HG03196 (cell line): Measurements from ENCODE around the gene CST11.
"Not testable (repeated sequence)": the region's sequence is repeated elsewhere in the genome, so short reads cannot be mapped to it uniquely, and the experiment has no call there.

ENCODE experiments used
- ATAC-seq: cut with Tn5 transposase; IDR thresholded peaks from one replicate; pipeline ENCODE4 v1.9.1; 2021; ENCODE audit not compliant: unreplicated experiment

The CST11 gene

DNA sequence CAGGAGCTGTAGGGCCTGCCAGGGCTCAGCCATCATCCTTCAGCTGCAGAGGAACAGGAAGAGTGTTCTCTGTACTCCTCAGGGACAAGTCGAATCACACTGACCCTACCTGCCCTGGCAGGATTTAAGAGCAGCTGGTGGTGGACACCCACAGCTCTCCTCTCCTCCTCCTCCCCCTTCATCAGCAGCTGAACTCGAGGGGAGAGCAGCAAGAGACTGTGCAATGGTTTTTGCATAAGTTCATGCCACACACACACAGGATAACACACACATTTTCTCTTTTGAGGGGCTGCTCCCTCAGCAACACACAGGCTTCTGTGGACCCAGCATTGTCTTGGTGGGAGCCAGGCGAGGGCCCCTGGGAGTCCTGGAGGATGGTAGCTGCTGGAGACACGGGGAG, at the start of gene CST11:
TSS of gene CST11 (minus strand) at position 101 of the 400 bp plus-strand sequence. CDS start at position 36, 65 bp downstream.
- ATAC-seq, result no peak

DNA sequence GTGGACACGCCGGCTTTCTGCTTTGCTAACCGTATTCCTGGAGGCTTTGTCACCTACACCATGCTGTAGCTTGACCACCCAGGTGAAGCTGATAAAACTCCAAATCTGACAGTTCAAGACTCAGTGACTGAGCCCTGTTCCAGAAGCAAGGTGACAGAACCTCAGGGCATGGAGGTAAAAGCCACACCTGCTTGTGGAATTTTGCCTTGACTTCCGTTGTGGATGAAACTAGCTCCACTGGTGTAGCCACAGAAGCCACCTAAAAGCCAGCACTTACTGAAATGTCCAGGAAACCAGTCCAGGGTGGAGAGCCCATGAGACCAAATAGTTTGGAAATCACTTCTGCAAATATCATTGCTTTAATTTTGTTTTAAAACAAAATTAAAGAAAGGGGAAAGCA, 49.2 kb upstream of the CST11 start:
- no peak for ATAC-seq

DNA sequence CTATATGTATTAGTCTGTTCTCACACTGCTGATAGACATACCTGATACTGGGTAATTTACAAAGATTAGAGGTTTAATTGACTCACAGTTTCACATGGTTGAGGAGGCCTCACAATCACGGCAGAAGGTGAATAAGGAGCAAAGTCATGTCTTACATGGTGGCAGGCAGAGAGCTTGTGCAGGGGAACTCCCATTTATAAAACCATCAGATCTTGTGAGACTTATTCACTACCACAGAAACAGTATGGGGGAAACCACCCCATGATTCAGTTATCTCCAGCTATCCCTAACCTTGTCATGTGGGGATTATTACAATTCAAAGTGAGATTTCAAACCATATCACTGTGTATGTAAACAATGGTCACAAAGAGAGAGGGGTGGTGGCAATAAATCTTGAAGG, 44.9 kb upstream of the CST11 start:
- no peak for ATAC-seq

- ATAC-seq, result no peak
Measured at GRCh38 chr20:23493172-23493772, 40.6 kb upstream of the CST11 start.

GRCh38 chr20:23492292-23492691, 39.6 kb upstream of the CST11 start:
- ATAC-seq, result no peak

DNA sequence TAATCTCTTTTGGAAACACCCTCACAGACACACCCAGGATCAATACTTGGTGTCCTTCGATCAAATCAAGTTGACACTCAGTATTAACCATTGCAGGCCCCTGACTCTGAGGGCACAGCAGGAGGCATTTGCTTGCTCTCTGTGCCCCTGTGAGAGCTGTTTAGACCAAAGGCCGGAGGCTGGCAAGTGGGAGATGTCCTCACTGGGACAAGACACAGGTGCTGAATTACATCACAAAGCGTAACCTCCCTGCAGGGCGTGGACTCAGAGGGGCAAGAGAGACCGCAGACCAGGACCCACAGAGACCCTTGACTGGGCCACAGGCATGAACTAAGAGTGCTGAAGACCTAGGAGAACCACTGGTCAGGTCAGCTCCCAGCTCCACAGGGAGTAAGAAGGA, 38.1 kb upstream of the CST11 start, which contains the start of gene CST8:
TSS of gene CST8 (plus strand) at position 301 of the 400 bp plus-strand sequence. CDS start 551 bp downstream, outside the sequence.
- ATAC-seq, result no peak

DNA sequence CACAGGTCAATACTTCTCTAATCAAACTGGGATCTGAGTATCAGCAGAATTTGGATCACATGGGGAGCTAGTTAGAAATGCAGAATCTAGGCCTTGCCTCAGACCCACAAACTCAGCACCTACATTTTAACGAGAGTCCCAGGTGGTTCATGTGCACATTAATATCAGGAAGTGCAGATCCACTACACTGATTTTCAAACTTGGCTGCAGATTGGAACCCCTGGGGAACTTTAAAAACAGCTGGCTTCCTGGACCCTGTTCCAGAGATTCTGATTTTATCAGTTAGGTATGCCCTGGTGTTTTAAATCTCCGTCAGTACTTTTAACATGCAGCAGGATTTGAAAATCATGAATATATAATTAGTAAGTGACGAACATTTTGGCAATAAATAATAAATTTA, 36.3 kb upstream of the CST11 start:
- no peak for ATAC-seq

DNA sequence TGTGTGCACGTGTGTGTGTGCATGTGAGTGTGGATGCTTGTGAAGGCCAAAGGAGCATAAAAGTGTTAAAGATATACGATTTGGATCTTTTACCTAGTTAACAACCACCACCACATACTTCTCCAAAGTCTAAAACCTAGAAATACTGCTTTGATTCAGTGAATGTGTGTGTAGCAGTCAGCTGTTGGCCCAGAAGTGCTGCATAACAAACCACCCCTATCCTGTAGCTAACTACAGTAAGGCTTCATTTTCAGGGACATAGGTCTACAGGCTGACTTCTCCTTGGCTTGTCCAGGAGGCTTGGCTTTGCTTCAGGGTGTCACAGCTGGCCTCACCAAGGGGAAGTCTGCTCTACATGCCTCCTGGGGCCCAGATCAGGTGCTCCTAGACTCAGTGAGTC, 35.8 kb upstream of the CST11 start:
- no peak for ATAC-seq

GRCh38 chr20:23484081-23484480, 31.4 kb upstream of the CST11 start:
- no peak for ATAC-seq

- ATAC-seq, result no peak
Measured at GRCh38 chr20:23482138-23482537, 29.5 kb upstream of the CST11 start.

- no peak for ATAC-seq
Measured at GRCh38 chr20:23479043-23479442, 26.4 kb upstream of the CST11 start.

GRCh38 chr20:23477223-23477622, 24.5 kb upstream of the CST11 start:
- no peak for ATAC-seq

DNA sequence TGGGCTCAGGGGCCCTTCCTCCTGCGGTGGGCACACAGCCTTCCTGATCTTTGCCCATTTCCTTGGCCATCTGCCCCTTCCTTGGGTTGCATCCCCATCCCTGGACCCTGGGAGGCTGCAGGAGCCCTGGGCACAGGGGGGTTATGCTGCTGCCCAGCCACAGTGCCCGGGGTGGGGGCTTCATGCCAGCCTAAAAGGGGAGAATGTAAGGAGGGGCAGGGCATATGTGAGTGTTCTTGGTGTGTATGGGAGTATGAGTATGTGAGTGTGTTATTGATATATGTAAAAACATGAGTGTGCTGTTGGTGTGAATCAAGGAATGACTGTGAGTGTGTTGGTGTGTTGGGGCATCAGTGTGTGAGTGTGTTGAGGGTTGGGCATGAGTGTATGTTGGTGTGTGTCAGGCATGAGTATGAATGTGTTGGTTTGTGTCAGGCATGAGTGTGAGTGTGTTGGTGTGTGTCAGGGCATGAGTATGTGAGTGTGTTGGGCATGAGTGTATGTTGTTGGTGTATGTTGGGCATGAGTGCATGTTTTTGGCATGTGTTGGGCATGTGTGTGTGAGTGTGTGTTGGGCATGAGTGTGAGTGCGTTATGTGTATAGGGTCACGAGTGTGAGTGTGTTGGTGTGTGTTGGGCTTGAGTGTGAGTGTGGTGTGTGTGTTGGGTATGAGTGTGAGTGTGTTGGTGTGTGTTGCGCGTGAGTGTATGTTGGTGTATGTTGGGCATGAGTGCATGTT, 23.5 kb upstream of the CST11 start:
- no peak for ATAC-seq

GRCh38 chr20:23475395-23475794, 22.7 kb upstream of the CST11 start:
- ATAC-seq, result no peak

GRCh38 chr20:23473293-23473692, 20.6 kb upstream of the CST11 start:
- not testable (repeated sequence) for ATAC-seq

GRCh38 chr20:23472306-23472705, 19.6 kb upstream of the CST11 start:
- ATAC-seq, result not testable (repeated sequence)

- not testable (repeated sequence) for ATAC-seq
Measured at GRCh38 chr20:23466961-23467360, 14.3 kb upstream of the CST11 start.

GRCh38 chr20:23461180-23461579, 8.5 kb upstream of the CST11 start:
- ATAC-seq, result no peak

DNA sequence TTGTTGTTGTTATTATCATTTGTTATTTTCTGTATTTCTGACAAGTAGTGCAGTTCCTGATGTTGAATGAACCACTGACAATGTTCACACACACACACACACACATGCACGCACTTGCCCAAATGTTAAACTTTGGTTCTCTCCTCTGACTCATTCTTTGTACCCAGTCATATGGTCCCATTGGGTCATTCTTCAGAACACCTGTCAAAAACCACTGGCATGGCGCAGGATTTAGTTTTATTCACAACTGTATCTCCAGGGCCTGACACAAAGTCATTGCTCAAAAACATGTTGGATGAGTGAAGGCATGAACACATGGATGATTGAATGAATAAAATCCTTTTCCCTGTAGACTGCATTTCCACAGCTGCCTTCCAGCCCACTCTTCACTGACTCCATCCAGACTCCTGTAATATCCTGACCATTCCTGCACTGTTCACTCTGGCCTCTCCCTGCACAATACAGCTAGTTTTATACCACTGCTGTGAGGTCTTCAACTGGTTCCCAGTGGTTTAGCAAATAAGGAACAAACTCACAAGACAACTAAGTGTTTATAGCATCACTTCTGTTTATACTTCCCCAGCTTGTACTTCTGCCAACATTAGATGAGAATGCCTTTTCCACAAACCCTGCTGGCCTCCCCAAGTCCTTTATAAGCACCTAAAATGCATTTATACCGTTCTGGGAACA, 6.9 kb upstream of the CST11 start:
- no peak for ATAC-seq

- ATAC-seq, result no peak
Measured at GRCh38 chr20:23456873-23457272, 4.2 kb upstream of the CST11 start.

DNA sequence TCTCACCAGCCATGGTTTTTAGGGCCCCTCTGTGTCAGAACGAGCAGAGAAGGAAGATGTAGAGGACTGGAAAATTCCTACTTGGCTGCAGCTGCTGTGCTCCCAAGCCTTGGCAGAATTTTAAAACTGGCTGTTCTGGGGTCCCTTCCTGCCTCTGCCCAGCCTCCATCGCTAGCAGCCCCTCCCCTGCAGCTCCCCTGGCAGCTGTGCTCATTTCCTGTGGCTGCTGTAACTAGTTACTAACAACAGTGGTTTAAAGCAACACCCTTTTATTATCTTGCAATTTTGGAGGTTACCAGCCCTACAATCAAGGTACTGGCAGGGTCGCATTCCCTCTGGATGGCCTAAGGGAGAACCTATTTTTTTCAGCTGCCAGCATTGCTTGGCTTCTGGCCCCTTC, 3.7 kb upstream of the CST11 start:
- ATAC-seq, result no peak

DNA sequence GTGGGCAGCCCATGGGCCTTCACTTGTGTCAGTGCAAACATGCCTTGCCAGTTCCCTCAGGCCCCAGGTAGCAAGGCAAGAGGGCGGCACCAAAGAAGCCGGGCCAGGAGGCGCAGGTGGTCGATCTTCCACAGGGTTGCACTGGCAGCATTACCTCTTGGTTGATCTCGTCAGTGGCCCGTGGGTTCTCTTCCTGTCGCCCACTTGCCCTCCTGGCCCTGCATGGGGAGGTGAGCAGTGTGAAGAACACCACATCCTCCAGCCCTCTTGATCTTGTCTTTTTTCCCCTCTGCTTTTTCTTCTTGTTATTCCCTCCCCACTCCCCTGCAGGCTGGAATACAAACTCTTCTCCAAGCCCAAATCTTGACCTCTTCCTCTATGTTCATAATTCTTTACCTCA, 3.0 kb upstream of the CST11 start:
- ATAC-seq, result no peak
